HG03442 (cell line): Measurements from ENCODE around the gene ADAMTS7.
"Not testable (repeated sequence)": the region's sequence is repeated elsewhere in the genome, so short reads cannot be mapped to it uniquely, and the experiment has no call there.

ENCODE experiments used
- ATAC-seq: cut with Tn5 transposase; IDR thresholded peaks from one replicate; pipeline ENCODE4 v1.9.1; 2021; ENCODE audit warnings: mild to moderate bottlenecking, moderate library complexity; ENCODE audit not compliant: unreplicated experiment

The ADAMTS7 gene

DNA sequence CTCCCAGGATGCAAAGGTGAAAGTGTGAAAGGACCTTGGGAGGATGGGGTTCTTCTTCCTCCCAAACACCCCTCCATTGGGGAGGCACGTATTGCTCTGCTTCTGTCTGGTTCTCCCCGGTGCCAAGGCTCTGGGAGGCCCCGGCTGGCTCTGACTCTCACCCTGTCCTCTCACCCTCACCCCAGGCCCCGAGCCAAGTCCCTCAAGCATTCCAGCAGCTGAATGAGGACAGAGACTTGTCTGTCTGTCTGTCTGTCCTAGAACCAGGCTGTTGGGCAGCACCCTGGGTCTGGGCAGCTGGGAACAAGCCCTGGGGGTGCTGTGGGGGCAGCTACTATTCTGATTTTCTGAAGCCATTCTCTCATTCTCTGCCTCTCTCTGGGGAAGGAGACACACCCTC is 29.9 kb downstream of the ADAMTS7 start:
- not testable (repeated sequence) for ATAC-seq

DNA sequence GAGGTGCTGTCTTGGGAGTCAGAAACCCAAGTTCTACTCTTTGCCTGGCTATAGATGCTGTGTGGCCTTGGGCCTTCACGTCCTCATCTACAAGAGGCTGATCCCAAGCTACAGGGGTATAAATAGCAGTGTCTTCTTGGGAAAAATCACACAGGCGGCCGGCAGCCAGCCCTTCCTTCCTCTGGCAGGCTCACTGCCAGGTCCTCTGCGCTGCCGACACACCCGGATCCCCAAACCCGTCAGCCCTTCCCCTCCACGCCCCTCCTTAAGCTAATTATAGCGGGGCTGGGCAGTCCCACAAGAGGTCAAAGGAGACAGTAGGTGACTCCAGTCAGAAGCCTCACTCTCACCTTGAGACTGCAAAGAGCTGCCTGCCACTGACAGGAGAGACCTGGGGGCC is 31.3 kb downstream of the ADAMTS7 start:
- ATAC-seq, result not testable (repeated sequence)

DNA sequence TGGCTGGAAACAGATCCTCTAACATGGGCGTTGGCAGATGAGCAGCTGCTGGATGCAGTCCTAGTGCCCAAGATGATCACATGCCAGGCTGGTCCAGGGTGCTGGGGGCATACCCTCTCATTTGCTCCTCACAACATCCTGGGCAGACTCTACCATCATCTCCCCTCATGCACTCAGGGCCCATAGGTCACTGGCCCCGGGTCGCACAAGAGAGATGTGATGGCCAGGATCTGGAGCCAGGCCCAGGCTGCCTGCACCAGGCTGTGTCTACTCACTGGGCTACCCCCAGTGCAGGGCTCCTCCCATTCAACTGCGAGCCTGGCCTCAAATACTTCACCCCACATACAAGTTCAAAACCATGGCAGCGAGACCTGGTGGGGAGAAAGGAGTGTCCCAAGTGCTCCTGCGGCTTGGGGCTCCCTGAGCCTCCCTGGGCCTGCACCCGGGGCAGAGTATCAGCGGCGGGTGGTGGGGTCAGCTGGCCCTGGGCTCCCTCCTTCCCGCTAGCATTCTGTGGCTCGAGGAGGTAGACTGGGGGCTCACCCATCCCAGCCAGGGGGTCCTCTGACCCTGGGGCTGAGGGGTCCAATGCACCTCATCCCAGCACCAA is 32.0 kb downstream of the ADAMTS7 start:
- not testable (repeated sequence) for ATAC-seq

DNA sequence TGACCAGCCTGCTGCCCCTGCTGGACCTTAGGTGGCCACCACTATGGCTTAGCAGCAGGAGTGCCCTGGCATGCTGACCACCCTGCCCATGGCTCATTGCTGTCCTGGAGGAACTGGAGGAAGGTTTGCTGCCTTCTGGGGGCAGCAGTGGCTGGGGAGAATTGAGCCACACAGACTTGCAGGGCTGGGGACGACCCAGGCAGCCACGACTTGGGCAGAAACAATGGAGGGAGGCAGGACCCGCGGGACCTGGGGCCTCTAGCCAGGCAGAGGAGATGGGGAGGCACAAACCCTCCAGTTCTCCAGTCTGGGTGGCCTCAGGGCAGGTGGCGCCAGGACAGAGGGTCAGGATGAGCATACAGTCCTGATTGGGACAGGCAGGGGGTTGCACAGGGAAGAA is 32.8 kb downstream of the ADAMTS7 start:
- ATAC-seq, result no peak

DNA sequence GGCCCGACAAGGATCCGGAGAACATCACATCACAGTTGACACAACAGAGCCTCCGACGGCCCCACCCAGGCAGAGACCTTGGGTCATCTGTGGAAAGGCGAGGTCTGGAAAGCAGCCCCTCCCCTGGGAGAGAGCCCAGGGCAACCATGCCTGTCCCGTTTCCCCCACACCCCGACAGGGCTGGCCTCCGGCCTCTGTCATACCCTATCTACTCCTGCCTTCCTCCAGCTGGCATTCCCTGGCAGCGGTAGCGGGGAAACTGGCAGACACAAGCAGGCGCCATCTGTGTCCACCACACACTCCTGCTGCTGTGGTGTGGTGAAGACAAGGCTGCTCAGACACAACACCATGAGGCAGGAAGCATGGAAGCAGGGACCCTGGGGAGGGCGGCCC is 33.3 kb downstream of the ADAMTS7 start:
- ATAC-seq, result not testable (repeated sequence)

DNA sequence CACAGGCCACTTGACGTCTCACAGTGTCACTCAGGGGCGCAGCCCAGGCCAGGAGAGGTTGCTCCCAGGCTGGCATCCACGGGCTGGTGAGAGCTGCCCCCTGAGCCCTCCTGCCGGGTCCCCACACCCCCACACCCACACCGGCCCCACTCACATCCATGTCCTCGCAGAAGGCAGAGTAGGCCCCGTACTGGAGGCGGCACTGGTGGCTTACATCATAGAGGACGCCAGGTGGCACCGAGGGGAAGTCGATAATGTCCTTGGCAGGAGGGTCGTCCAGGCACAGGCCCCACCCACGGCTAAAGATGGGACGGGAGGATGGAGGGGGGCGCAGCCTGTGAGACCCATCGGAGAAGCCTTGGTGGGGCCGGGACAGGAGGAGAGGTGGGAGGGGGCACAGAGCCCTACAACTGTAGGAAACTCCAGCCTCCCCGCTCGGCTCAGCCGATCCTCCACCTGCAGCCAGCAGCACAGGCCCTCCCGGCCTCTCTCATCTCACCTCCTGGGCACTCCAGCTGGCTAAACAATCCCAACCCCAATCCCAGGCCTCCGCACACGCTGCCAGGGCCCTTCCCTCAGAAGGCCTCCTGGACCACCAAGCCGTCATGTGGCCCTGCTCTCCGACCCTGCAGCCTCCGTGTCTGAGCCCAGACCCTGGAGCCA is 33.8 kb downstream of the ADAMTS7 start:
- not testable (repeated sequence) for ATAC-seq

DNA sequence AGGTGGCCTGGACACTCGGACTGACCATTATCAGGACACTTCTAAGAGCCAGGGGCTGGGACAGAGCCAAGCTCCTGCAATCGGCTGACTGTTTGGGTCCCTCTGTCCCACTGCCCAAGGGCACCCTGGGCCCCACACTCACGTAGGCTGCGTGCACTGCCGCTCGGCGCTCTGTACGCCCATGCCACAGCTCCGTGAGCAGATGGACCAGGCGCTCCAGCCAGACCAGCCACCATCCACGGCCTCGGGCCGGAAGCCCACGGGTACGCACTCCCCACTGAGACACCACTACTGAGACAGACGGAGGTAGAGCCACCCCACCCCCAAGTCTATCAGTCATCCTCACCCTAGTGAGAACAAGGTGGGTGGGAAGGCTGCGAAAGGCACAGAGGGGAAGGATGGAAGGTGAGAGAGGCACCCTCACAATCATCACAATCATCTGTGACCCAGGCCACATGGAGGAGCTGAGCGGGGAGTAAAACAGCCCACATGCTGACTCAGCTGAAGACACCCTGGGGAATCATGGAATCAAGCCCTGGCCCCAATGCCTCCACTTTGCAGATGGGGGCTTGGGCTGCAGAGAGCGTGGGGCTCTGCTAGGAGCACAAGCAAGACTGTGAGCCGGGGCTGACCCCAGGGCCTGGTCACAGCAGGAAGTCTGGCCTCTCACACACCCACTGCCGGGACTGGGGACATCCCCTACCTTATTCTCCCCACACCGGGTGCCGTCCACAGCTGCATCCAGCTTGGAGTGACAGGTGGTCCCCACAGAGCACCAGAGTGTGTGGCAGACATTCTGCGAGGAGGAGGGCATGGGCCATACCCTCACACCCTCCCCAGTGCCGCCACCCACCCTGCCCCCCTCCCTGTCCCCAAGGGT is 35.0 kb downstream of the ADAMTS7 start:
- not testable (repeated sequence) for ATAC-seq

DNA sequence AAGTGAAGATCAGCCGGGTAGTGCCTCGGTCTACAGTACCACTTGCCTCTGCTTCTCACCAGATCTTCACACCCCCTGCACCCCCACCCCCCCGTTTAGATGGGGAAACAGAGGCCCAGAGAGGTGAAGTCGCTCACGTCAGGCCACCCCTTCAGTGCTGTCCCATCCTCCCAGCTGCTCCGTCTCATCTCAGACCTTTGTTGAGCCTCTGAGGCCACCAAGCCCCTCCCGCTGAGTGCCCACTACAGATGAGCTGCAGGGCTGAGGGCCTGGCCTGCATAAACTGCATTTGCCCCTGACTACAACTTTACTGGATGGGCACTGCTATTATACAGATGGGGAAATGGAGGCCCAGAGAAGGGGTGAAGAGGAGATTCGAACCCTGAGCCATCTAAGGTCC is 35.8 kb downstream of the ADAMTS7 start:
- ATAC-seq, result no peak

DNA sequence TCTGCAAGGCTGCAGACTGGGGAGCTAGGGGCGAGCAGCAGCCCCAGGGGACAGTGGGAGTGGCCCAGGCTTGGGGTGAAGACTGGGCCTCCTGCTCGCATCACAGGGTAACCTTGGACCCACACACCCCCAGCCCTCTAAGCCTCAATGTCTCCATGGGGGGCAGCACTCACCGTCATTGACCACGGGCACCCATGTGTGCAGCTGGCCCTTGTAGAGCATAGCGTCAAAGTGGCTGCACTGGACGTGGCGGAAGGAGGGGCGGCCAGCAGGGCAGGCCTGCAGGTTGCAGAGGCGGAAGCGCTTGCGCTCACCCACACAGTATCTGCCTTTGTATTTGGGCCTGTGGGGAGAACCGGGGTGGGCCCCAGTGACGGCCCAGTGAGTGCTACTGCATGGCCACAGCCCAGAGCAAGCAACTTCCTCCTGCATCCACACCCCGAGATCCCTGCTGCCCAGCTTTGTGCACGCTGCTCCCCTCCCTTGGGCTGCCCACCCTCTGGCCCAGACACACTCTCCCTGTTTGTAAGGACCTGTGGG is 36.7 kb downstream of the ADAMTS7 start:
- not testable (repeated sequence) for ATAC-seq

DNA sequence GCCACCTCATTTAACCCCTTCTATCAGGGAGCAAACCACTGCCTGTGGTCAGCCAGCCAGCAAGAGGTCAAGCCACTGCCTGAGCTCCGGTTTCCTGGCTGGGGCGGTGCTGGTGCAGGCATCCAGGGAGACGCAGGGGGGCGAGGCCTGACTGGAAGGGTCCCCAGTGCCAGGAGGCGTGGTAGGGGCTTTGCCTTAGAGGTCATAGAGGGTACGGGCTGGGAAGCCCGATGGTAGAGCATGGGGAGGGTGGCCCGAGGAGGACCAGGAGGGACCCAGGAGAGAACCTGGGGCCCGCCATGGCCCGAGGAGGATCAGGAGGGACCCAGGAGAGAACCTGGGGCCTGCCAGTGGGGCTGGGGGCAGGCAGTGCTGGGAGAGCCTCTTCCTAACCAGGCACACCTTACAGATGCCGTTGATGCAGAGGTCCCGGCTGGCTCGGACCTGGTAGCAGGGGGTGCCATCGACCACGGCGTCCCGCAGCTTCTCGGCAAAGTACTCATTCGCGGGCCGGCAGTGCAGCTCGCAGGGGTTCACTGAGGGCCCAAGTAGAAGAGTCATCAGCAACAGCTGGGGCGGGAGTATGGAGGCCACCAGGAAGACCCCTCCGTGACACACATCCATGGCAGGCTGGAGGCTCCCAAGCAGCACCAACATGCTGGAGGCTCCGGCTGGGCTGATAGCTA is 37.4 kb downstream of the ADAMTS7 start:
- ATAC-seq, result not testable (repeated sequence)

DNA sequence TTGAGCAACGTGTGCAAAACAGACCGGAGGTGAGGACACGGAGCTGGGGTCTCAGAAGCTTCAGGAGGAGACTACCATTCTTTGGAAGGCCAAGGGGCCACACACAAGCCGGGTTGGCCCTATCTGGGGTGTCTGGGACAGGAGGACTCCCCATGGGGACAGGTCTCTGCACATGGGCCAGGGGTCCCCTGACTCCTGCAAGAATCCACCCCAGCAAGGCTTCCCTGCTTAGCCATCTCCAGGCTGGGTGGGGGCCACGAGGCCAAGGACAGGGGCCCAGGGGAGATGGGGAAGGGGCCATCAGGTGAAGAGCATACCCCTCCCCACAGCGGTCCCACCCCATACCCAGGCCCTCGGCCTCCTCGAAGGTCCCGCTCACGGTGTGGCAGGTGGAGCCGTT is 38.5 kb downstream of the ADAMTS7 start:
- ATAC-seq, result no peak

DNA sequence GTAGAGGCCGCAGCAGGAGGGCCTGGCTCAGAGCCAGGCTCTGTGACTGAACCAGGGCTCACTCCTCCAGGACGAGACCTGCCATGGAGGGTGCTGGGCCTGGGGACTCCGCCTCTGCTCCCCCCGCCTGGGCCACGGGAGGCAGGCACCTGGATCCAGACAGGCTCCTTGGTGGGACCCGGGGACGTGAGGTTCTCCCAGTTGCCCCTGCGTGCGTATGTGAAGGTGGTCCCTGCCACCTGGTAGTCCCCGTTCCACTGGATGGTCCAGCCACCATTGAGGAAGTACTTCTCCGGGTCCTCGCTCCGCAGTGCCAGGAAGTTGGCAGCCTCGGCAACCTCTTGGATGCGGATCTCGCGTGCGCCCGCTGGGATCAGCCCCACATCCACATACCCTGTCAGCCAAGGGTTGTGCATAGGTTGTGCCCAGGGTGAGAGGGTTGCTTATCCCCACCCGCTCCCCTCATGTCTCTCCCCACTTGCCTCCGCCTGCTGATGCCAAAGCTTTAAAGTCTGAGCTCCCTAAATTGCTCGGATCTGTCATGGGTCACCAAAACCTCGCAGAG is 39.7 kb downstream of the ADAMTS7 start:
- not testable (repeated sequence) for ATAC-seq

DNA sequence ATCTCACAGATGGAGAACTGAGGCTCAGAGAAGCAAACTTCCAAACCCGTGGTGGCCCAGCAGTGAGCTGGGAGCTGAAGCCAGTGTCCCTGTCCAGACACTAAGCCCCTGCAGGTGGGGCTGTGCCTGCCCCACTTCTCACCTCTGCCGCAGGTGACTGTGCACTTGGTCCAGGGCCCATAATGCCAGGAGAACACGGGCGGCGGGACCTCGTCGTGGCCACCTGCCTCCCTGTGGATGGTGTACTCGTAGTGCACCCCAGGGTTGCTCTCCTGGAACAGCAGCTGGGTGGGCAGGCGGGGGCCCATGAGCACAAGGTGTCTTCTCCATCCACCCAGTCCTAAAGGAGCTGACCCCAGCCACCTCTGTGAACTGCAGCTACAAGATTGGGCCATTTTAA is 40.2 kb downstream of the ADAMTS7 start:
- not testable (repeated sequence) for ATAC-seq

DNA sequence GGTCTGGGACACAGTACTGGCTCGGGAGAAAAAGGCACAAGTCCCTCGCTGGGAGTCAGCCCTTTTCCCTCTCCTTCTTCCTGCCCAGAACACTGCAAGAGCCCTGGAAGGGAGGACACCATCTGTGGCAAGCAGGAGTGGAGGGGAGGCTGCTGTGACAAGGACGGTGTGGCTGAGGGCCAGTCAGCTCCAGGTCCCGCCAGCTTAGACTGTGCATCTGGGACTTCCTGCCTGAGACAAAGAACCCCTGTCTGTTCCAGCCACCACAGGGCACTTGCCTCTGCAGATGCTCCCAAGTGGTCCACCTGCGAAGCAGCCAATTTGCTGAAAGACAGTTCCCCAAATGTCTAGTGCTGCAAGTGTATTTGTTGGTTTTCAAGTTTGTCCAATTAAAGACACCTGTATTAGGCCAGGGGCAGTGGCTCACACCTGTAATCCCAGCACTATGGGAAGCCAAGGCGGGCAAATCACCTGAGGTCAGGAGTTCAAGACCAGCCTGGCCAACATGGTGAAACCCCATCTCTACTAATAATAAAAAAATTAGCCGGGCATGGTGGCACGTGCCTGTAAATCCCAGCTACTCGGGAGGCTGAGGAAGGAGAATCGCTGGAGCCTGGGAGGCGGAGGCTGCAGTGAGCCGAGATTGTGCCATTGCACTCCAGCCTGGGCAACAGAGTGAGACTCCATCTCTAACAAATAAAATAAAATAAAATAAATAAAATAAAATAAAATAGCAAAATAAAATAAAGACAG is 41.6 kb downstream of the ADAMTS7 start:
- not testable (repeated sequence) for ATAC-seq

DNA sequence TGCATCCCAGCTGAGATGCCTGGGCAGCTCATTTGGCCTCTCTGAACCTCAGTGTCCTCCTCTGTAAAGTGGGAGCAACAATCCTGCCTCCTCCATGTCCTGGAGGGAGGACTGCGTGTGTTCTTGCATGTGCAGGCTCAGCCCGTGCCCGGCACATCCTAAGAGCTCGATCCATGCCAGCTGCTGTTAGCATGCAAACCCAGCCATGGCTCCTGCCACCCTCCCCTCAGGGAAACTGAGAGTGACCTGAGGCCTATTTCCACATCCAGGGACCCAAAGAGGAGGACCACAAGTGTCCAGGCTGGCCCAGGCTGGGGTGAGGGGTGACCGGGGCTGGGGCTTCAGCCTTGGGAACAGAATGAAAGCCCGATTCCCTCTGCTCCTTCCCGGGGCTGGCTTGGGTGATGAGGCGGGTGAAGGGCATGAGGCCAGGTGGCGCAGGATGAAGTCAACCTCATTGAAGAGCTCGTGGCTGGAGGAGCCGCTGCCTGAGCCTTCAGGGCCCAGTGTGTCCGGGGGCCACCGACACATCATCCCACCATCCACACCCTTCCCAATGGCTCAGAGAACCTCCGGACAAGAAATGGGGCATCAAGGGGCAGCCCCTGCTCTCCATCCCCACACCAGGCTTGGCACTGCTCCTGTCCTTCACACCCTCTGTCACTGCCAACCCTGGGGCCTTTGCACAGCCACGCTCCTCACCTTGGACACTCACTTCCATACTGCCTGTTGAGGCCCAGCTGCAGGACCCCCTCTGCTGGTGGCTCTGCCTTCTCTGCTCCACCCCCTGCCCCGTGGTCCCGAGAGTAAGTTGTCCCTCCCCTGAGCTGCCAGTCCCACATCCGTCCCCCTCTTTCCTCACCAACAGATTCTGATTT is 42.5 kb downstream of the ADAMTS7 start:
- ATAC-seq, result no peak

DNA sequence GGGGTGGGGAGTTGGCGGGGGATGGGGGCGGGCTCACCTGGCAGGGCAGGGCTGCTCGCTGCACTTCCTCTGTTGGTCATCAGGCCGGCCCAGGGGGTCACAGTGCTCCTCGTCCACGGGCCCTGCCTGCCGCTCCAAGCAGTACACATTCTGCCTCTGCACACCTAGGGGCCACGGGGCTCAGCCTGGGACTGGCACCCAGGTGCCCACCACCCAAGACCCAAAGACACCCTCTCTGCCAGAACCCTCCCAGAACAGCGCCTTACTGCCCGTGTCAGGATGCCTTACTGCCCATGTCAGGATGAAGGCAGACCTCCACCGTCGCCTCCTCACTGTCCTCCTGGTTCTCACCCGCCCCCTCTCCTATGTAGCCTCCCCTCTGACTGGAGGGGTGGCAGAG is 43.2 kb downstream of the ADAMTS7 start:
- no peak for ATAC-seq

DNA sequence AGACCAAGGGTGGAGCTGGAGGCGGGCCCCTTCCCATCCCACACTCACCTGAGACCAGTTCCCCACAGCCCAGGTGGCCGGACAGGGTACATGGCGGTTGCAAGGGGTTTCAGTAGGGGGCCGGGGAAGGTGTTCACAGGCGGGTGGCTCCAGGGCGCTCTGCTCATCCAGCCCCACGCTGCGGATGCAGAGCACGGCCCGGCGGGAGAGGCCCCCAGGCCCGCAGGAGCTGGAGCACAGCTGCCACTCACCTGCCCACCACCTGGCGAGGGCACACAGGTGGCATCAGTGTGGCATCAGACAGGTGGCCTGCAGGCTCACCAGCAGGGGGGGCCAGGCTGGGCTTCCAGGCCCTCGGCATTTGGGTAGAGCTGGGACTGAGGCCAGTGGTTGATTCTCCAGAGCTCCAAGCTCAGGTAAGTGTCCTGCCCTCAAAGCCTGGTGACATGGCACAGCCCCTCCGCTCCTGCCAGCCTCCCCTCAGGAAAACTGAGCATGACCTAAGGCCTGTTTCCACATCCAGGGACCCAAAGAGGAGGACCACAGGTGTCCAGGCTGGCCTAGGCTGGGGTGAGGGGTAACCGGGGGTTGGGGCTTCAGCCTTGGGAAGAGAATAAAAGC is 43.8 kb downstream of the ADAMTS7 start:
- no peak for ATAC-seq

DNA sequence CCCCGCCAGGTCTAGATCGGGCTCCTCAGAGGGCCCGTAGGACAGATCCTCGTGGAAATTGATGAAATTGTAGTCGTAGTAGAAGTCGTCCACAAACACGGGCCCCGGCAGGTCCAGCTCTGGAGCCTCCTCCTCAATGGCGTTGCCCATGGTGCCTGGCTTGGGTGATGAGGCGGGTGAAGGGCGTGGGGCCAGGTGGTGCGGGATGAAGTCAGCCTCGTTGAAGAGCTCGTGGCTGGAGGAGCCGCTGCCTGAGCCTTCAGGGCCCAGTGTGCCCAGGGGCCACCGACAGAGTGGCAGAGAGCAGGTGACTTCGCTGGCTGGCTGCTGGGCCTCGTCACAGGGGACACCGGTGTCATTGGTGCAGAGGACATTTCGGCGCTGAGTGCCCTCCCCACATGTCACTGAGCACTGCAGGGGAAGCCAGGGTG is 44.6 kb downstream of the ADAMTS7 start:
- ATAC-seq, result not testable (repeated sequence)
